Measurements from ENCODE around the gene TLL1. TPM values are rescaled to one million over a fixed set of nuclear protein-coding genes. Genes with fewer than 3 reads are reported as not detected.

The TLL1 gene
- total RNA-seq, 1 donor from 2014 or later = 48.0 TPM

DNA sequence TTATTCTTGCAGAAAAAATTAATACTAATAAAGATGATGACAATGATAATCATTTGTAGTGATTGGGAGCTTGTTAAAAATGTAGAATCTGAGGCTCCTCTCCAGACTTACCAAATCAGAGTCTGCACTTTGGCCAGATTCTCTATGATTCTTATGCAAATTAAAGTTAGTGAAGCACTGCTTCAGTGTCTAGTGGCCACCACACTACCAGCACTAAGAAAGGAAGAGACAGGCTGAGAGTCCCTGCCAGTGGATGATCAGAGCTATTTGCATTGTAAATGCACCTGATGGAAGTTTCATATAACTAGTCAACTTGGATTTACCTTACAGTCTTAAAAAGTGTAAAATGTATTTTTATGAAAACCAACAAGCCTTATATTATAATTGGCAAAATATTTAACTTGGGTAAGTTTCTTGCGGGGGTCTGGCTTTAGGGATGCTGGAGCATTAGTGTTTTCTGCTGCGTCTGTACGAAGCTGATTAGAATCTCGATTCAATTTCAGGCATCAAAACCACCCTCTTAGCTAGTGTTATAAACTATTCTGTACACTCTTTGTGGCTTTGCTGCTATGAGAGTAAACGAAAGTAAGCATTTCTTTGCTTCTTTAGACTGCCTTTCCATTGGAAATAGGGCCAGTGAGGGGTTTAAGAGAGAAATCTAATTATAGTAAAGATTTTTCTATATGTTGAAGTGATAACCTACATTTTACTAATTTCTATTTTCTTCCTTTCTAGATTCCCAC is 114.1 kb downstream of the TLL1 start:
- peaks cover 2% of the 10 kb centered on the region for H3K4me1 Mint-ChIP-seq (ENCODE audit: unreplicated experiment)
- TF ChIP-seq, protein P1, sequence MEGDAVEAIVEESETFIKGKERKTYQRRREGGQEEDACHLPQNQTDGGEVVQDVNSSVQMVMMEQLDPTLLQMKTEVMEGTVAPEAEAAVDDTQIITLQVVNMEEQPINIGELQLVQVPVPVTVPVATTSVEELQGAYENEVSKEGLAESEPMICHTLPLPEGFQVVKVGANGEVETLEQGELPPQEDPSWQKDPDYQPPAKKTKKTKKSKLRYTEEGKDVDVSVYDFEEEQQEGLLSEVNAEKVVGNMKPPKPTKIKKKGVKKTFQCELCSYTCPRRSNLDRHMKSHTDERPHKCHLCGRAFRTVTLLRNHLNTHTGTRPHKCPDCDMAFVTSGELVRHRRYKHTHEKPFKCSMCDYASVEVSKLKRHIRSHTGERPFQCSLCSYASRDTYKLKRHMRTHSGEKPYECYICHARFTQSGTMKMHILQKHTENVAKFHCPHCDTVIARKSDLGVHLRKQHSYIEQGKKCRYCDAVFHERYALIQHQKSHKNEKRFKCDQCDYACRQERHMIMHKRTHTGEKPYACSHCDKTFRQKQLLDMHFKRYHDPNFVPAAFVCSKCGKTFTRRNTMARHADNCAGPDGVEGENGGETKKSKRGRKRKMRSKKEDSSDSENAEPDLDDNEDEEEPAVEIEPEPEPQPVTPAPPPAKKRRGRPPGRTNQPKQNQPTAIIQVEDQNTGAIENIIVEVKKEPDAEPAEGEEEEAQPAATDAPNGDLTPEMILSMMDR (IDR thresholded peaks at IDR 0.05; ENCODE audit: unreplicated experiment) = no peak
- no peaks in the 10 kb centered on the region for H3K9me3 Mint-ChIP-seq (ENCODE audit: unreplicated experiment)
- no peak overlapping the region for H3K27ac Mint-ChIP-seq (ENCODE audit: unreplicated experiment)
- no peak for DNase-seq (ENCODE audit: low spot score)
- H3K4me3 Mint-ChIP-seq (ENCODE audit: unreplicated experiment) = no peak overlapping the region
- H3K27me3 Mint-ChIP-seq (ENCODE audit: unreplicated experiment) = no peaks in the 10 kb centered on the region
- H3K36me3 Mint-ChIP-seq (ENCODE audit: low read depth, unreplicated experiment) = no peaks in the 10 kb centered on the region

DNA sequence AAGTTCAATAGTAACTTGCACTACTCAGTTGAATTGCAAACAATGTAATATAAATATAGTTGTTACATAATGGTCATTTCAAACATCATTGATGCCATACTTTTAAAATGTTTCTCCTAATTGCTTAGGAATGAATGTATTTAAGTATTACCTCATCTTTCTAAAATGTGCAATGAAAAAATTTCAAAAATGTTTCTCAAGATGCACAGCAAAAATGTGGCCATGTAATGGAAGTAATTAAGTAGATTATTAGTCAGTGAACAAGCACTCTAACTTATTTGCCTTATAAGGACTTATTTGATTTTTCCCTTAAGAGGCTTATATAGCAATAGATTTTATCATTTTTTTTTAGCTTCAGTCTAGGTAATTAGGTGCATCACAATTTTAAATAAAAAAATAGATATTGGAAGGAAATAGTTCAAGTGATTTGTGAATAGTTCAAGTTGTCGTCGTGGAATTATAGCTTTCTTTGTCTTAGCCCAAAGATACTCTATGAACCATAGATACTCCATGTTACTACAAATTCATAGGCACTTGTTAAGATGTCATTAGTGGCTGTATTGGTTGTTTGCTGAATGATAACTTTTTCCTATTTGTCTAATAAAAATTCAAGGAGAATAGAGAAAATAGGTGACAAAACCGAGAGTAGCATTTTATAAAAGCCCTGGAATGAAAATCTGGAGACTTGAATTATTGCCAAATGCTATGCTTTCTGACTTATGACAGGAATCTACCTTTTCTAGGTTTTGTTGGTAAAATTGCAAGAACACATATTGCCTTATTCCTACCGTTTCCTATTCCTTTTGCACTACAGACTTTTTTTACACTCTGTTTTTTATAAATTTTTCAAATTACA is 118.5 kb downstream of the TLL1 start:
- no peaks in the 10 kb centered on the region for H3K36me3 Mint-ChIP-seq (ENCODE audit: low read depth, unreplicated experiment)
- no peak for DNase-seq (ENCODE audit: low spot score)
- no peak overlapping the region for H3K4me3 Mint-ChIP-seq (ENCODE audit: unreplicated experiment)
- H3K9me3 Mint-ChIP-seq (ENCODE audit: unreplicated experiment) = no peaks in the 10 kb centered on the region
- H3K27ac Mint-ChIP-seq (ENCODE audit: unreplicated experiment) = no peak overlapping the region
- no peaks in the 10 kb centered on the region for H3K4me1 Mint-ChIP-seq (ENCODE audit: unreplicated experiment)
- TF ChIP-seq, protein P1 (IDR thresholded peaks at IDR 0.05; ENCODE audit: unreplicated experiment) = no peak
- no peaks in the 10 kb centered on the region for H3K27me3 Mint-ChIP-seq (ENCODE audit: unreplicated experiment)

DNA sequence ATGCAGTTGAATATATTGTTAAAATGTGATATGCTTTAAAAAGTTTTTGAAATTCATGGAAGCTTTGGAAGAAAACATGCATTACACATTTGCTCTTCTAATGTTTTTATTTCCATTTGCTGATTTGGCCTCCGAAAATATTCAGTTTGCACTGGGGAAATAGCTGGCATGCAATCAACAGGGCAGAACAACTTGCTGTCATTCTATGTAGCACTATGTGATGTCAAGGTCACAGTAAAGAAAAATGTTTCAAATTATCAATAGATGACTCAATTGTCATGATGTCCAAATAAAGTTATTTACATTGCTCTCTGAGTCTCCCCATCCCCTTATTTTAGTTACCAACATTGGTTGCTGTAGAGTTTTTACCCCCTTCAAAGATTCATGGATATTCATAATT is 119.2 kb downstream of the TLL1 start:
- Mint-ChIP-seq H3K27ac (ENCODE audit: unreplicated experiment) (no peak overlapping the region), H3K27me3 (ENCODE audit: unreplicated experiment) (no peaks in the 10 kb centered on the region), H3K36me3 (ENCODE audit: low read depth, unreplicated experiment) (no peaks in the 10 kb centered on the region), H3K4me1 (ENCODE audit: unreplicated experiment) (no peaks in the 10 kb centered on the region), H3K9me3 (ENCODE audit: unreplicated experiment) (no peaks in the 10 kb centered on the region), H3K4me3 (ENCODE audit: unreplicated experiment) (no peak overlapping the region)
- TF ChIP-seq, protein P1 (IDR thresholded peaks at IDR 0.05; ENCODE audit: unreplicated experiment) = no peak
- no peak for DNase-seq (ENCODE audit: low spot score)

DNA sequence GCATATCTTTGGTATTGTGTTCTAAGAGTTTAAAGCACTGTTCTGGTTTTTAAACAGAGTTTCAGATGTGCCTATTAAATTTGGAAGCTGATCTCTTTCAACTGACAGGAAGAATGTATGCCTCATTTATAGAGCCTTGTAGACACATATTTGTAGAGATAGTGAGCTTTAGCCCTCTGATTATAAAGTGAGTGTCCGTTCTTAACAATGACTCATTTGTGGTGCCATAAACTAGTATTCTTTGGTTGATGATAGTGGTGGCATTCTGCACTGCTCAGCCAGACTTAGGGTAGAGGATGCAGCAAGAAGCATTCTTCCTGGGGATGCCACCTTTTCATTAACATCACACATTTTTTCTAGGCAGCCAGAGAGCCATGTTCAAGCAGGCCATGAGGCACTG is 121.7 kb downstream of the TLL1 start:
- Mint-ChIP-seq H3K27ac (ENCODE audit: unreplicated experiment) (no peak overlapping the region), H3K4me1 (ENCODE audit: unreplicated experiment) (no peaks in the 10 kb centered on the region), H3K27me3 (ENCODE audit: unreplicated experiment) (no peaks in the 10 kb centered on the region), H3K36me3 (ENCODE audit: low read depth, unreplicated experiment) (peaks cover 7% of the 10 kb centered on the region), H3K9me3 (ENCODE audit: unreplicated experiment) (no peaks in the 10 kb centered on the region), H3K4me3 (ENCODE audit: unreplicated experiment) (no peak overlapping the region)
- DNase-seq (ENCODE audit: low spot score) = no peak
- TF ChIP-seq, protein P1 (IDR thresholded peaks at IDR 0.05; ENCODE audit: unreplicated experiment) = no peak

DNA sequence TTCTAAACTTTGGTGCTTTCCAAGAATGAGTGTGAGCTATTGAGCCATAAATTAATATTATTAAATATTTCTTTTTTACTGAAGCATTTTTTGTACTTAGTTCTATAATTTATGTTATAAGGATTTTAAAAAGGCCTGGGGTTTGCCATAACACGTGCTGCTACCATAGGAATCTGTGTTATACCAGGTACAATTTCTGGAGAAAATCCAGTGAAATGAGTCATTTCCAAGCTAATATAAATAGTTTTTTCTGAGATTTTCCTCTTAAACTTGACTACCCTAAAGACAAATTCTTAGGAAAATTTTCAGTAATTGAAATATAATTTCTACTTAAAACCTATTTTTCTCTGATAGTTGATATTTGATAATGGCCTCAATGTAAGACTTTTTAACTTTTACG is 130.8 kb downstream of the TLL1 start:
- Mint-ChIP-seq H3K4me3 (ENCODE audit: unreplicated experiment) (no peak overlapping the region), H3K27ac (ENCODE audit: unreplicated experiment) (no peak overlapping the region), H3K27me3 (ENCODE audit: unreplicated experiment) (no peaks in the 10 kb centered on the region), H3K4me1 (ENCODE audit: unreplicated experiment) (no peaks in the 10 kb centered on the region), H3K36me3 (ENCODE audit: low read depth, unreplicated experiment) (peaks cover 13% of the 10 kb centered on the region), H3K9me3 (ENCODE audit: unreplicated experiment) (no peaks in the 10 kb centered on the region)
- TF ChIP-seq, protein P1 (IDR thresholded peaks at IDR 0.05; ENCODE audit: unreplicated experiment) = no peak
- no peak for DNase-seq (ENCODE audit: low spot score)
